GM12878 (cell line): ENCODE data around the gene LNPK. TPM values are rescaled to one million over a fixed set of nuclear protein-coding genes. Genes with fewer than 3 reads are reported as not detected.
"Not testable (repeated sequence)": the region's sequence is repeated elsewhere in the genome, so short reads cannot be mapped to it uniquely, and the experiment has no call there.

Source experiments
- ATAC-seq: fragments of 200-7000 bp; cut with Tn5 transposase; 3 replicates; pipeline ENCODE4 v1.9.1; 2020; ENCODE audit warnings: mild to moderate bottlenecking, moderate library complexity
- BruUV-seq: library from RNA; stranded (reverse); fragments of 400-500 nt; replicated peaks from 2 replicates; lab custom pipeline; 2021; lab: Mats Ljungman, UMichigan
- CTCF ChIA-PET: fragments of 300-600 bp; sonication (Branson Sonifier 250); formaldehyde crosslinking; extraction: SDS; loops from one replicate; lab custom pipeline; 2021; ENCODE audit warnings: inconsistent platforms; lab: Yijun Ruan, JAX
- POLR2A ChIA-PET: fragments of 350-600 bp; formaldehyde crosslinking; extraction: SDS; loops from one replicate; lab custom pipeline; 2021; ENCODE audit warnings: inconsistent platforms; lab: Charles Lee
- RAD21 ChIA-PET: fragments of 300-600 bp; sonication (Branson Sonifier 250); formaldehyde crosslinking; loops from one replicate; lab custom pipeline; 2023; ENCODE audit warnings: antibody characterized with exemption; ENCODE audit not compliant: unreplicated experiment; lab: Charles Lee
- SMC1A ChIA-PET: fragments of 300-600 bp; sonication (Branson Sonifier 250); formaldehyde crosslinking; loops from one replicate; lab custom pipeline; 2023; ENCODE audit not compliant: unreplicated experiment, uncharacterized antibody; lab: Charles Lee
- DNase-seq: peaks from one replicate; pipeline ENCODE4 v3.0.0-alpha.2; 2011; ENCODE audit warnings: low read depth, low spot score
- FAIRE-seq: peaks from 3 replicates; lab custom pipeline; 2011; peaks lifted over from hg19 to GRCh38; lab: Jason Lieb, UNC
- H2AFZ ChIP-seq: 2 replicates; pipeline ENCODE4 v1.6.0; 2011; ENCODE audit warnings: low read depth, low read length, control low read depth; ENCODE audit not compliant: control insufficient read depth
- H3K27ac ChIP-seq: 2 replicates; pipeline ENCODE4 v1.5.1; 2011; ENCODE audit warnings: control low read depth; ENCODE audit not compliant: control insufficient read depth, insufficient read depth
- H3K27me3 ChIP-seq, 2 experiments: replicated peaks in 1 of 2; 2 replicates each; pipeline versions ENCODE4 v1.6.0 to v1.6.1; 2011; ENCODE audit warnings: low read length in 1 of 2; ENCODE audit not compliant: control insufficient read depth in 2 of 2, insufficient read depth in 2 of 2
- H3K36me3 ChIP-seq, 2 experiments: 2 replicates each; pipeline ENCODE4 v1.5.1; 2011; ENCODE audit warnings: low read length in 1 of 2; ENCODE audit not compliant: control insufficient read depth in 2 of 2, insufficient read depth in 2 of 2
- H3K4me1 ChIP-seq: 2 replicates; pipeline ENCODE4 v1.6.1; 2011; ENCODE audit warnings: mild to moderate bottlenecking, low read length, moderate library complexity, mixed read lengths; ENCODE audit not compliant: control insufficient read depth, insufficient read depth
- H3K4me2 ChIP-seq: 2 replicates; pipeline ENCODE4 v1.6.0; 2011; ENCODE audit warnings: control low read depth; ENCODE audit not compliant: control insufficient read depth, insufficient read depth
- H3K4me3 ChIP-seq: fragments of 200-600 bp; sonication (generic); 2 replicates; pipeline ENCODE4 v1.5.1; 2016
- H3K79me2 ChIP-seq: 2 replicates; pipeline ENCODE4 v1.6.0; 2011; ENCODE audit warnings: low read length; ENCODE audit not compliant: control insufficient read depth, insufficient read depth
- H3K9ac ChIP-seq: 2 replicates; pipeline ENCODE4 v1.8.0; 2011; ENCODE audit warnings: low read length, control low read depth, mixed read lengths; ENCODE audit not compliant: control insufficient read depth, insufficient read depth
- H3K9me3 ChIP-seq: replicated peaks from 3 replicates; pipeline ENCODE4 v1.5.1; 2011; ENCODE audit warnings: mild to moderate bottlenecking, low read length; ENCODE audit not compliant: control insufficient read depth, insufficient read depth
- H4K20me1 ChIP-seq: 2 replicates; pipeline ENCODE4 v1.6.0; 2011; ENCODE audit not compliant: control insufficient read depth, insufficient read depth
- ETV6 ChIP-seq, 2 experiments: fragments of 450-650 bp in 1 of 2; IDR thresholded peaks in 1 of 2; conservative IDR thresholded peaks in 1 of 2; 2 replicates each; pipeline ENCODE4 v1.6.1; 2014; ENCODE audit warnings: antibody characterized with exemption in 1 of 2, borderline replicate concordance in 1 of 2, low read depth in 1 of 2, mild to moderate bottlenecking in 1 of 2, moderate library complexity in 1 of 2
- FOXK2 ChIP-seq: fragments of 450-650 bp; IDR thresholded peaks from 2 replicates; pipeline ENCODE4 v1.6.1; 2017; ENCODE audit warnings: mild to moderate bottlenecking, moderate library complexity
- IKZF1 ChIP-seq: fragments of 450-650 bp; conservative IDR thresholded peaks from 2 replicates; pipeline ENCODE4 v1.6.1; 2017; ENCODE audit warnings: antibody characterized with exemption, mild to moderate bottlenecking
- IRF4 ChIP-seq: IDR thresholded peaks from 2 replicates; pipeline ENCODE4 v1.6.1; 2011; ENCODE audit warnings: low read depth, low read length
- MXI1 ChIP-seq: fragments of 150-350 bp; IDR thresholded peaks from 2 replicates; pipeline ENCODE4 v1.6.1; 2011; ENCODE audit warnings: low read depth, mild to moderate bottlenecking, inconsistent platforms, low read length, improper control_type of control experiment
- RELA ChIP-seq: fragments of 450-650 bp; IDR thresholded peaks from 2 replicates; pipeline ENCODE4 v1.8.0; 2014; ENCODE audit warnings: borderline replicate concordance; ENCODE audit not compliant: partially characterized antibody
- WGBS: methylation state at CpG from one replicate; pipeline ENCODE4 v1.1.6; 2016; ENCODE audit warnings: low lambda C conversion rate; ENCODE audit not compliant: insufficient replicate concordance, insufficient coverage; ENCODE audit errors: missing lambda C conversion rate; 5-methylcytosine and 5-hydroxymethylcytosine counted together
- in situ Hi-C: fragments of 300-500 bp; cut with MboI; formaldehyde crosslinking; loops from 9 replicates; pipeline ENCODE4 v1.14.3; 2018; ENCODE audit warnings: mixed read lengths
- intact Hi-C: fragments of 100-400 bp; cut with micrococcal nuclease; formaldehyde crosslinking; loops from one replicate; pipeline ENCODE4 v1.14.2; 2022; ENCODE audit not compliant: unreplicated experiment
- polyA plus RNA-seq, 11 experiments: library from polyadenylated mRNA; depleted of rRNA in 4 of 11; unstranded in 6 of 11; stranded (reverse) in 5 of 11; fragments of >200 nt; fragmentation: Nextera tagmentation in 4 of 11; fragmentation: Illumina TruSeq in 1 of 11; extraction: Ambion mirVana in 4 of 11; extraction: Trizol in 1 of 11; gene quantifications; 1 replicate in 1 of 11; 2 replicates in 10 of 11; pipeline versions ENCODE4 v1.2.1 to v1.2.3, GENCODE V29; 2011 to 2016; ENCODE audit warnings: inconsistent platforms in 2 of 11, missing spikeins in 2 of 11, low read depth in 1 of 11
- total RNA-seq, 4 experiments: library from RNA; depleted of rRNA in 3 of 4; stranded (reverse); fragments of >200 nt in 3 of 4; fragmentation: Illumina TruSeq in 1 of 4; extraction: Trizol in 1 of 4; gene quantifications; 2 replicates each; pipeline versions ENCODE4 v1.2.1 to v1.2.3, GENCODE V29; 2013 to 2021

LNPK gene
- total and polyA plus RNA-seq, 10 of the 15 experiments (the other 5 are each of a cell fraction or from before 2014, with no cell fraction given) = 3.2 to 30.0 (median 15.6) TPM

GRCh38 chr2:175914846-175915245 lies 87.2 kb downstream of the LNPK start (continued):
- no peak for TF ChIP-seq FOXK2
- no peak for TF ChIP-seq IKZF1
- TF ChIP-seq IRF4 = no peak
- TF ChIP-seq RELA = no peak
- no peak for TF ChIP-seq MXI1
- TF ChIP-seq ETV6 (conservative IDR thresholded peaks at IDR 0.05 in 1 of 2, IDR thresholded peaks at IDR 0.05 in 1 of 2; ENCODE audit: borderline replicate concordance in 1 of 2, low read depth in 1 of 2) = no peak
- TF ChIP-seq, all 136 proteins: peak for 0

GRCh38 chr2:175913849-175914743 lies 88.0 kb downstream of the LNPK start:
- SMC1A ChIA-PET, intact Hi-C loops, RAD21 ChIA-PET, FAIRE-seq, H2AFZ ChIP-seq, in situ Hi-C loops, DNase-seq, CTCF ChIA-PET, BruUV-seq, H3K9me3 ChIP-seq, H3K27me3 ChIP-seq, H3K27ac ChIP-seq, H3K4me1 ChIP-seq, H3K79me2 ChIP-seq, H3K9ac ChIP-seq, H3K36me3 ChIP-seq, POLR2A ChIA-PET, H4K20me1 ChIP-seq, H3K4me3 ChIP-seq, ATAC-seq, H3K4me2 ChIP-seq: not testable (repeated sequence)
- 68% methylated on average over 12 of the region's 12 CpGs for WGBS

GRCh38 chr2:175913267-175913666 lies 88.8 kb downstream of the LNPK start:
- H3K27me3 ChIP-seq, H4K20me1 ChIP-seq, DNase-seq, H3K27ac ChIP-seq, H2AFZ ChIP-seq, H3K79me2 ChIP-seq, H3K9me3 ChIP-seq, BruUV-seq, H3K4me3 ChIP-seq, H3K4me1 ChIP-seq, POLR2A ChIA-PET, H3K36me3 ChIP-seq, FAIRE-seq, H3K4me2 ChIP-seq, in situ Hi-C loops, H3K9ac ChIP-seq, CTCF ChIA-PET, intact Hi-C loops, ATAC-seq, RAD21 ChIA-PET: not testable (repeated sequence)
- 19% methylated on average over 2 of the region's 2 CpGs for WGBS
- SMC1A ChIA-PET = interaction anchor here (0.9 kb wide), 1 partner anchor 65 kb away, joined by 3 read pairs; no protein-coding TSS in a partner anchor
